Tibial nerve (tissue), 4 donors: Measurements from ENCODE around the gene MAGI2. TPM values are rescaled to one million over a fixed set of nuclear protein-coding genes. Genes with fewer than 3 reads are reported as not detected.

ENCODE experiments used
- DNase-seq, 2 donors: peaks; one replicate each; pipeline ENCODE4 v3.0.0-alpha.2; 2019; ENCODE audit warnings: low spot score in 2 of 2
- H3K27ac ChIP-seq, 4 donors: fragments of 200-600 bp; sonication (generic) in 3 of 4; one replicate each; pipeline ENCODE4 v1.5.1; 2017 to 2019; ENCODE audit warnings: mild to moderate bottlenecking in 1 of 4
- H3K27me3 ChIP-seq, 2 donors: fragments of 200-600 bp; sonication (generic) in 1 of 2; one replicate each; pipeline versions ENCODE4 v1.5.1 to v1.6.0; 2017 to 2019
- H3K36me3 ChIP-seq, 3 donors: fragments of 200-600 bp; sonication (generic); one replicate each; pipeline ENCODE4 v1.5.1; 2018 to 2019
- H3K4me1 ChIP-seq, 4 donors: fragments of 200-600 bp; sonication (generic) in 3 of 4; one replicate each; pipeline ENCODE4 v1.5.1; 2017 to 2019
- H3K4me3 ChIP-seq, 4 donors: fragments of 200-600 bp; sonication (generic) in 3 of 4; one replicate each; pipeline ENCODE4 v1.5.1; 2017 to 2019; ENCODE audit warnings: mild to moderate bottlenecking in 1 of 4, moderate library complexity in 1 of 4
- H3K9me3 ChIP-seq, 4 donors: fragments of 200-600 bp; sonication (generic) in 3 of 4; one replicate each; pipeline ENCODE4 v1.5.1; 2017 to 2019
- EP300 ChIP-seq, 2 donors: sonication (generic); formaldehyde crosslinking; IDR thresholded peaks; one replicate each; pipeline ENCODE4 v1.6.1; 2017; ENCODE audit warnings: antibody characterized with exemption in 2 of 2, mild to moderate bottlenecking in 1 of 2
- POLR2A ChIP-seq, 2 donors: fragments of 450-650 bp; IDR thresholded peaks; one replicate each; pipeline ENCODE4 v1.6.1; 2017; ENCODE audit warnings: antibody characterized with exemption in 2 of 2, mild to moderate bottlenecking in 2 of 2, moderate library complexity in 2 of 2
- WGBS, 2 donors: methylation state at CpG; one replicate each; pipeline ENCODE4 v1.1.5; 2018; 5-methylcytosine and 5-hydroxymethylcytosine counted together
- total RNA-seq, 4 donors: library from RNA; depleted of rRNA; stranded (reverse); fragments of >200 nt; gene quantifications; one replicate each; pipeline ENCODE4 v1.1.0, GENCODE V29; 2016
- TF ChIP-seq, protein P1 (sequence below), 5 experiments: fragments of 200-600 bp in 3 of 5; fragments of 450-650 bp in 2 of 5; sonication (generic) in 3 of 5; IDR thresholded peaks; one replicate each; pipeline ENCODE4 v1.5.1; 2016 to 2019; ENCODE audit warnings: antibody characterized with exemption in 5 of 5, mild to moderate bottlenecking in 3 of 5, moderate library complexity in 2 of 5

The MAGI2 gene
- total RNA-seq, 4 donors from 2014 or later = 33.6 to 58.2 (median 55.6) TPM

- no peak for DNase-seq
- WGBS, 2 donors = 90 to 96% methylated on average over 4 of the region's 4 CpGs
- H3K4me3 ChIP-seq = no peak overlapping the region
- H3K4me1 ChIP-seq = no peaks in the 10 kb centered on the region
- H3K27ac ChIP-seq = no peak overlapping the region
- no peaks in the 10 kb centered on the region for H3K36me3 ChIP-seq
- no peak for TF ChIP-seq POLR2A (IDR thresholded peaks at IDR 0.05)
- TF ChIP-seq, protein P1, sequence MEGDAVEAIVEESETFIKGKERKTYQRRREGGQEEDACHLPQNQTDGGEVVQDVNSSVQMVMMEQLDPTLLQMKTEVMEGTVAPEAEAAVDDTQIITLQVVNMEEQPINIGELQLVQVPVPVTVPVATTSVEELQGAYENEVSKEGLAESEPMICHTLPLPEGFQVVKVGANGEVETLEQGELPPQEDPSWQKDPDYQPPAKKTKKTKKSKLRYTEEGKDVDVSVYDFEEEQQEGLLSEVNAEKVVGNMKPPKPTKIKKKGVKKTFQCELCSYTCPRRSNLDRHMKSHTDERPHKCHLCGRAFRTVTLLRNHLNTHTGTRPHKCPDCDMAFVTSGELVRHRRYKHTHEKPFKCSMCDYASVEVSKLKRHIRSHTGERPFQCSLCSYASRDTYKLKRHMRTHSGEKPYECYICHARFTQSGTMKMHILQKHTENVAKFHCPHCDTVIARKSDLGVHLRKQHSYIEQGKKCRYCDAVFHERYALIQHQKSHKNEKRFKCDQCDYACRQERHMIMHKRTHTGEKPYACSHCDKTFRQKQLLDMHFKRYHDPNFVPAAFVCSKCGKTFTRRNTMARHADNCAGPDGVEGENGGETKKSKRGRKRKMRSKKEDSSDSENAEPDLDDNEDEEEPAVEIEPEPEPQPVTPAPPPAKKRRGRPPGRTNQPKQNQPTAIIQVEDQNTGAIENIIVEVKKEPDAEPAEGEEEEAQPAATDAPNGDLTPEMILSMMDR (IDR thresholded peaks at IDR 0.05) = no peak
- TF ChIP-seq EP300 (IDR thresholded peaks at IDR 0.05) = no peak
- H3K27me3 ChIP-seq = no peaks in the 10 kb centered on the region
- no peaks in the 10 kb centered on the region for H3K9me3 ChIP-seq
Observed at GRCh38 chr7:79132844-79133451, 320.5 kb downstream of the MAGI2 start.

DNA sequence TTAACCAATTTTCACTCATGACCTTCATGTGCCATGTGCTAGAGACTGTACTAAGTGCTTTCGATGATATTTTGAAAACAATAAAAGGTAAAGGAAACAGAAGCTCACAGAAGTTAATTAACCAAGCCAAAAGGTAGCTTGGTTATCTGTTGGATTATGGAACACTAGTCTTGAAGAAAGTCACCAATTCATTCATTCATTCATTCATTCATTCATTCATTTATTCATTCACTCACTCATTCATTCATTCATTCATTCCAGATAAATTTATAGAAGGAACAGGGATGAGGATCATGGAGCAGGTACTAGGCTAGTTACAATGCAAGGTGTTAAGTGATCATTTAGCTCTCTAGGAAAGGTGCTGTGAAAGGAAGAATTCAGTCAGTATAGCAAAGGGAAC is 322.8 kb downstream of the MAGI2 start:
- H3K27ac ChIP-seq = no peak overlapping the region
- no peaks in the 10 kb centered on the region for H3K4me1 ChIP-seq
- 90 to 98% methylated on average over 1 of the region's 1 CpG for WGBS, 2 donors
- no peaks in the 10 kb centered on the region for H3K9me3 ChIP-seq
- no peak for DNase-seq
- H3K36me3 ChIP-seq = no peaks in the 10 kb centered on the region
- no peak overlapping the region for H3K4me3 ChIP-seq
- TF ChIP-seq, protein P1 (IDR thresholded peaks at IDR 0.05) = no peak
- TF ChIP-seq EP300 (IDR thresholded peaks at IDR 0.05) = no peak
- TF ChIP-seq POLR2A (IDR thresholded peaks at IDR 0.05) = no peak
- no peaks in the 10 kb centered on the region for H3K27me3 ChIP-seq

GRCh38 chr7:79124331-79124730 is 329.1 kb downstream of the MAGI2 start:
- no peak for DNase-seq
- WGBS, 2 donors = 94 to 98% methylated on average over 2 of the region's 2 CpGs
- Histone ChIP-seq H3K4me1 (no peaks in the 10 kb centered on the region), H3K27ac (no peak overlapping the region), H3K36me3 (no peaks in the 10 kb centered on the region), H3K27me3 (no peaks in the 10 kb centered on the region), H3K9me3 (no peaks in the 10 kb centered on the region), H3K4me3 (no peak overlapping the region)
- TF ChIP-seq, protein P1 (IDR thresholded peaks at IDR 0.05) = no peak
- TF ChIP-seq POLR2A (IDR thresholded peaks at IDR 0.05) = no peak
- no peak for TF ChIP-seq EP300 (IDR thresholded peaks at IDR 0.05)

DNA sequence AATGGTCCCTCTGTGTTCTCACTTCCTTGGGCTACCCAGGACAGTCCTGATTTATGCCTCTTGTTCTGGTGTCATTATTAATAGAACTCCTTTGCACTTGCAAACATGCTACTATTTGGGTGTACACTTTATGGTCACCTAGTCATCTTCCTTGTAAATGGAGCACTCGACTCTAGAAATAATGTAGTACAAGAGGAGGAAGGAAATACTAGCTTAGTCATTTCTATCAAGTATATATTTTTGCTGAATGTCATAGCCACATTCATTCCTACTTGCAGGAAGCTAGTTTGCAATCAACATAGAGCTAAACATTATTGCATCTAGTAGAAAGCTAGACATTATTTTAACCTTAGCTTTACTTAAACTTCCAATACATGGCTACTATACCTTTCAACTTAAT is 335.3 kb downstream of the MAGI2 start:
- Histone ChIP-seq H3K36me3 (no peaks in the 10 kb centered on the region), H3K27ac (no peak overlapping the region), H3K9me3 (no peaks in the 10 kb centered on the region), H3K4me1 (no peaks in the 10 kb centered on the region), H3K27me3 (no peaks in the 10 kb centered on the region), H3K4me3 (no peak overlapping the region)
- WGBS, 2 donors = 31 to 34% methylated on average over 1 of the region's 1 CpG
- DNase-seq = no peak
- TF ChIP-seq EP300 (IDR thresholded peaks at IDR 0.05) (no peak), POLR2A (IDR thresholded peaks at IDR 0.05) (no peak)
- TF ChIP-seq, protein P1 (IDR thresholded peaks at IDR 0.05) = no peak

GRCh38 chr7:79096361-79096805 is 357.1 kb downstream of the MAGI2 start:
- TF ChIP-seq, protein P1 (IDR thresholded peaks at IDR 0.05) = no peak
- no peak for TF ChIP-seq EP300 (IDR thresholded peaks at IDR 0.05)
- TF ChIP-seq POLR2A (IDR thresholded peaks at IDR 0.05) = no peak
- 38 to 40% methylated on average over 1 of the region's 1 CpG for WGBS, 2 donors
- H3K27ac ChIP-seq = no peak overlapping the region

More at GRCh38 chr7:79096361-79096805, 357.1 kb downstream of the MAGI2 start:
- Histone ChIP-seq H3K9me3 (peaks cover 0 to 5% (median 0%) of the 10 kb centered on the region in 4 donors), H3K36me3 (no peaks in the 10 kb centered on the region), H3K27me3 (no peaks in the 10 kb centered on the region), H3K4me3 (no peak overlapping the region), H3K4me1 (no peaks in the 10 kb centered on the region)
- DNase-seq = no peak
